GM19455 (cell line): ENCODE data around the gene FADS3.

Experiments
- ATAC-seq: cut with Tn5 transposase; IDR thresholded peaks from one replicate; pipeline ENCODE4 v1.9.1; 2021; ENCODE audit not compliant: unreplicated experiment

Gene FADS3

GRCh38 chr11:61839742-61840141, 51.6 kb downstream of the FADS3 start:
- no peak for ATAC-seq

GRCh38 chr11:61838921-61839320, 52.4 kb downstream of the FADS3 start:
- ATAC-seq: no peak

DNA sequence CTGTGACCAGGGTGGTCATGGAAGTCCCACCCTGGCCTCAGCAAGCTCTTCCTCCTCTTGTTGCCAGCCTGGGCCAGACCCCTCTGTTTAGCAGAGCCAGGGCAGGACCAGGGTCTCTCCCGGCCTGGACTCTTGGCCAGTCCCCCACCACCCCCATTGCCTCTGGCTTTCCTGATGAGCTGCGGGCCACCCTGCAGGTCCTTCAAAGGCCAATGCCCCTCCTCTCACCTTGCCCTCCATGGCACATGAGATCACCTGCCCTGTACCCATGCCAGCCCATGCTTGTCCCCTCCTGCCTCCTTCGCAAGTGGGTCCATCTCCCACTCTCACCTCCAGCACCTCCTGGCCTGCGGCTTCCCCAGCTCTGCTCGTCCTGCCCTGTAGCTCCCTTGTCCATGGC, 52.8 kb downstream of the FADS3 start:
- no peak for ATAC-seq

DNA sequence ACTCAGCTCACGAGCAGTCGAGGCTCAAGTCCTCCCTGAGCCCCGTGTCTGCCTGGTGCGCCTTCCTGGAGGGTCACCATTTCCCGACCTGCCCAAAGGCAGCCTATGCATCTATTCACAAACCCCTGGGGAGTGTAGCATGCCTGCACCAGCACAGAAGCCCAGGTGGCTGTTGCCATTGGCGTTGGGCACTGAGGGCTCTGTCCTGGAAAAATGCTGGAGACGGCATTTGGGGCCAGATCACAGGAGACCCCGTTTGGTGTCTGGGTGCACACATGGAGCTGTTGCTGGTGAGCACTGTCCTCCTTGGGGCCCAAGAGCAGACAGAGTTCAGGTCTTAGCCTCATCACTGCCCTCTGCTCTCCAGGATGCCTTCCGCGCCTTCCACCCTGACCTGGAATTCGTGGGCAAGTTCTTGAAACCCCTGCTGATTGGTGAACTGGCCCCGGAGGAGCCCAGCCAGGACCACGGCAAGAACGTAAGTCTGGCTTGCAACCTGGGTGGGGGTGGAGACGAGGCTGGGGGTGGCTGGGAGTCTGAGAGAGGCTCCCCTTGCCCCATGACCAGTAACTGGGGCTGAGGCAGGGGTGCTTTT, 53.8 kb downstream of the FADS3 start:
- ATAC-seq: no peak

GRCh38 chr11:61836193-61836592, 55.2 kb downstream of the FADS3 start:
- no peak for ATAC-seq

DNA sequence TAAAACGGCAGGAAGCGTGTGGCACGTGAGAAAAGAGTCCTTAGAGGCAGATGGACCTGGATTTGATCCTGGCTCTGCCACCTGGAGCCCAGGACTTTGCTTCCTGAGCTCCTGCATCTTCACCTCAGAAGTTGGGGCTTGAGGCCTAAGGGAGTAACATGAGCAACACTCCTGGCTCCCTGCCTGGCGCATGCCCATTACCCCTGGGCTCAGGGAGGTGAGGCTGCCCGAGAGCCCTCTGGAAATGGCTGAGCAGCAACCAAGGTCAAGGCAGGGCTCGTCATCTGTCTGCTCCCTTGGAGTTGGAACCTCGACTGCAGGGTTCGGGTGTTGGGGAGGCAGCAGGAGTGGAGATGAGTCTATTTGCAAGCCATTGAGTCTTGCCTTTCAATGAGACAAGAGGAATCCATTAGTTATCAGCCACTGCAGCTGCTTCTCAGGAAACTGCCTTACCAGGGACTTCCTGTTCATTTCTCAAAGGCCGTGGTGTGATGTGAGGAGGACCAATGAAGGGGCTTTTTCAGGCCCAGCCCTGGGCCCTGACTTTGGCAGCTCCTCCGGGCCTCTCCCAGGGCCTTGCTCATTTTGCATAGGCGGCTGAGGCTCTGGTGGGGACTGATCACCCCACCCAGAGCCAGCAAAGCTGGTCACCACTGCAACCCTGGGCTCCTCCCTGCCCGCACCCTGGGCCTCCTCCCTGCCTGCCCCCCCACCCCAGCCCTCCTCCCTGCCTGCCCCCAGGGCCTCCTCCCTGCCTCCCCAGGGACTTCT, 56.9 kb downstream of the FADS3 start:
- peak; percentile 84 for ATAC-seq

GRCh38 chr11:61833926-61834277, 57.4 kb downstream of the FADS3 start:
- no peak for ATAC-seq

- ATAC-seq: no peak
These were observed 57.9 kb downstream of the FADS3 start for GRCh38 chr11:61833471-61833870.

DNA sequence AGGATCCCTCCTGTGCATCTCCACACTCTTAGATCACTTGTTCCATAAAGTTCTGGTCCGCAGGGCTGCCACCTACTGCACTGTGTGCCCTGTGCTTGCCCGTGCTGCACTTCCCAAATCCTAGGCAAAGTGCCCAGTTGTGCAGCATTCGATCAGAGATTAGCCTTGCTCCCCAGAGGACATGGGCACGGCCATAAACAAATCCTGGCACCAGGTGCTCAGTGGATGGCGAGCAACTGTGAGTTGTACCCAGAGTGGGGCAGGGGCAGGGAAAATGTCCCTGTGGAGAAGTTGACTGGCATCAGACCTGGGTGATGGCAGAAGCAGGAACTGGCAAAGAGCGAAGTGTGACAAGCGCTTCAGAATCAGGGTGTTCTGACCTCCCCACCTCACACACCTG, 58.6 kb downstream of the FADS3 start:
- ATAC-seq: no peak

DNA sequence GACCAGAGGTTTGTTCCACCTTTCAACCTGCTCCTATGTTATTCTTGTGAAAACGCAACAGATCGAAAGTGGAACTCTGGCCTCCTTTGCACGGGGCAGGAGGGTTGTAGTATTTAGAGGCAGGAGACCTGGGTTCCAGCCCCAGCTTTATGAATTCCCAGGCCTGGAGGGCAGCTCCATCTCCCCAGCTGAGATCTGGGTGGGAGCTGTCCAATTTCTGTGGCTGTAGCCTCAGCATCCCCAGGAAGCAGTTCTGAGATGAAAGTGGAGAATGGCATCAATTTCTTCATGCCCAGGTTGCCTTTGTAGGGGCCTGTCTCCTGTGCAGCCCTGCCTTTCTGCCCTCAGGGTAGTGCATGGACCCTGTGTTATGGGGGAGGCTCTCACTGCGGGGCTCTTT, 59.1 kb downstream of the FADS3 start:
- no peak for ATAC-seq

GRCh38 chr11:61830237-61831105, 60.9 kb downstream of the FADS3 start:
- no peak for ATAC-seq

GRCh38 chr11:61829806-61830205, 61.5 kb downstream of the FADS3 start:
- no peak for ATAC-seq

DNA sequence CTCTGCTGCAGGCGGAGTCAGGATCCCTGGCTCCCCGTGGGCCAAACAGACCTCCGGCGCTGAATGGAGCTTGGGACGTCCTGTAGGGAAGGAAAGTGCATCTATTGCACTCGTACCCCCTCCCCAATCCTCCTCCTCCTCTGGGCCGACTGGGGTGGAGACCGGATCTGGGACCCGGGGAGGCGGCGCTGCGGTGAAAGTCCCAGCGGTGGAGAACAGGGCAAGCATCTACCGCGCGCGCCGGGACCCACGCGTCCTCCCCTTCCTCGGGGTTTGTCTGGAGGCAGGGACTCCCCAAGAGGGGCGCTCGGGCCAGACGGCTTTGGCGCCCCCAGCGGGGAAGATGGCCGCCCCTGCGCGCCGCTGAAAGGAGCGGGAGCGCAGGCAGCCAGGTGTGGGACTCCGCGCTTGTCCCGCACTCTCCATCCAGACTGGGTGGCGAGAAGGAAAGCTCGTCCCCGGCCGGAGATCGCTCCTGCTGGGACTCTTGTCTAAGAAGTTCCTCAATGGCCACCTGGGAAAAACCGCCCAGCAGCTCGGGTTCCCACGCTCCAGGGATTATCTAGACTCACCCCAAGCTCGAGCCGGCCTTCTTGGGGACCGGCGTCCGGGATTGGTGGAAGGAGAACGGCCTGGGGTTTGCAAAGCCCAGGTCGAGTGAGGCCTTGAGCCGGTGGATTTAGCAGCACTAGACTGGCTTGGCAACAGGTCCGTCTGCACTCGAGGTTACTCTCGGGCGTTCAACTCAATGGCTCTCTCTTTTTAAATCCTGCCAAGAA, 62.5 kb downstream of the FADS3 start:
- no peak for ATAC-seq

- ATAC-seq: no peak
These were observed 63.0 kb downstream of the FADS3 start for GRCh38 chr11:61828379-61828628.

DNA sequence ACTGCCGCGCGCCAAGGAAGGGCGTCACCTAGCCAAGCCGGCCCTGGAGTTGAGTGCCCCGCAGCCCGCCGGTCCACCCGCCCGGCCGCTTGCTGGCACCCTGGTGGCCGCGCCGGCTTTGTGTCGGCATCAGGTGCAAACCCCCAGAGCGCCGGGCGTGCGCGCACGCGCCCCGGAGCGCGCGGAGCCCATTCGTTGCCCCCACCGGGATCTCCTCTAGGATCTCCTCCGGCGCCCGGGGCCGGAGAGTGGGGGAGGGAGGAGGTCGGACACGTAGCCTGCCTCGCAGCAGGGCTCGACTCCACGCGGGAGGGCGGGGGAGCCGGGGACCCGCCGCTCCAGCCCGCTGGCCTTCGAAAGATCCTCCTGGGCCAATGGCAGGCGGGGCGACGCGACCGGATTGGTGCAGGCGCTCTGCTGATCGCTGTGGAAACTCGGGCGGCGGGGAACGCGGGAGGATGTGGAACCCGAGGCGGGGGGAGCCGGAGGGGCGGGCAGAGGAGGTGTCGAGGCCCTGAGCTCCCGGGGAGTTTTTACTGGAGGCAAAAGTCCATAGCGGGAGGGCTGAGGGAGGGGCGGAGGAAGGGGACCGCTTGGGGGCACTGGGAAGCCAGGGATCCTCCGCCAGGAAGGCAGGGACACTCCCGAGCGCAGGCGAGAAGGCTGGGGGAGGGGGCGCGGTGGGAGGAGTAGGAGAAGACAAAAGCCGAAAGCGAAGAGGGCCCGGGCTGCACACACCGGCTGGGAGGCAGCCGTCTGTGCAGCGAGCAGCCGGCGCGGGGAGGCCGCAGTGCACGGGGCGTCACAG, 63.6 kb downstream of the FADS3 start, which contains the start of gene FADS2:
Gene FADS2, plus strand, starts transcription at position 730 of the 808 bp plus-strand sequence. CDS start 91 bp downstream, outside the sequence.
- ATAC-seq: peak; percentile 77

GRCh38 chr11:61826930-61827570, 64.3 kb downstream of the FADS3 start:
- ATAC-seq: peak; percentile 19
